HL-60 (cell line): ENCODE results near the gene HAPLN1.

Experiments
- DNase-seq, 2 experiments: peaks; one replicate each; pipeline ENCODE4 v3.0.0-alpha.2; 2010 to 2020; ENCODE audit warnings: low read depth in 1 of 2, low spot score in 1 of 2
- H3K27ac ChIP-seq: fragments of 250-450 bp; sonication (Bioruptor Pico); replicated peaks from 2 replicates; pipeline ENCODE4 v1.5.1; 2020; ENCODE audit warnings: mild to moderate bottlenecking, moderate library complexity
- H3K27me3 ChIP-seq: fragments of 250-450 bp; sonication (Bioruptor Pico); 2 replicates; pipeline ENCODE4 v1.5.1; 2021; ENCODE audit warnings: mild to moderate bottlenecking, moderate library complexity; ENCODE audit not compliant: insufficient read depth, poor library complexity, severe bottlenecking
- H3K4me3 ChIP-seq: replicated peaks from 2 replicates; pipeline ENCODE4 v1.5.1; 2011; ENCODE audit warnings: mild to moderate bottlenecking, control low read depth, low read length; ENCODE audit not compliant: insufficient read depth
- CTCF ChIP-seq: IDR thresholded peaks from one replicate; pipeline ENCODE4 v1.5.1; 2011; ENCODE audit warnings: low read length, control low read depth, inconsistent platforms; ENCODE audit not compliant: insufficient read depth
- GABPA ChIP-seq: IDR thresholded peaks from 2 replicates; pipeline ENCODE4 v1.6.1; 2012; ENCODE audit warnings: low read depth
- POLR2AphosphoS5 ChIP-seq: IDR thresholded peaks from 2 replicates; pipeline ENCODE4 v1.6.1; 2012; ENCODE audit warnings: low read depth
- SPI1 ChIP-seq: IDR thresholded peaks from 2 replicates; pipeline ENCODE4 v1.6.1; 2012; ENCODE audit warnings: low read depth, mild to moderate bottlenecking, borderline replicate concordance
- TF ChIP-seq, protein P1 (sequence below): IDR thresholded peaks from 2 replicates; pipeline ENCODE4 v1.6.1; 2012; ENCODE audit warnings: low read depth; ENCODE audit not compliant: insufficient replicate concordance

Gene HAPLN1

DNA sequence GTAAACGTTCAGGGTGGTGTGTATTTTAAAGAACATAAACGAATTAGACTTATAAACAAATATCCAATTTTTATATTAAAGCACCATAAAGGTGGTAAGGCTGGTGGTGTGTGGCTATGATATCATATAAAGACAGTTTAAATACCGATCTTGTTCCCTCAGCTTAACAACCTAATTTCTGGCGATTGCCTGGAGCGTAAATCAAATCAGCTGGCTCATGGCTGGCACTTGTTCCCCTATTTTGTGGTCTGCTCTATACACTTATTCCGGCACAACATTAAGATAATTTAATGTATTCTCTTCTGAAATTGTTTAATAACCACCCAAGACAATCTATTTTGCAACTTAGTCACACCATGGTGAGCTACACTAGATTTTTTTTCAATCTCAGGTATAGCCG lies 2.4 kb upstream of the HAPLN1 start:
- no peak for TF ChIP-seq SPI1
- no peak for DNase-seq
- H3K27me3 ChIP-seq: no peaks in the 10 kb centered on the region
- no peak overlapping the region for H3K4me3 ChIP-seq
- H3K27ac ChIP-seq: no peak overlapping the region

GRCh38 chr5:83721953-83722901 lies 1.6 kb upstream of the HAPLN1 start:
- Histone ChIP-seq H3K27me3 (no peaks in the 10 kb centered on the region), H3K27ac (no peak overlapping the region)
- TF ChIP-seq POLR2AphosphoS5 (no peak), SPI1 (no peak), GABPA (no peak), CTCF (no peak)
- TF ChIP-seq, protein P1, sequence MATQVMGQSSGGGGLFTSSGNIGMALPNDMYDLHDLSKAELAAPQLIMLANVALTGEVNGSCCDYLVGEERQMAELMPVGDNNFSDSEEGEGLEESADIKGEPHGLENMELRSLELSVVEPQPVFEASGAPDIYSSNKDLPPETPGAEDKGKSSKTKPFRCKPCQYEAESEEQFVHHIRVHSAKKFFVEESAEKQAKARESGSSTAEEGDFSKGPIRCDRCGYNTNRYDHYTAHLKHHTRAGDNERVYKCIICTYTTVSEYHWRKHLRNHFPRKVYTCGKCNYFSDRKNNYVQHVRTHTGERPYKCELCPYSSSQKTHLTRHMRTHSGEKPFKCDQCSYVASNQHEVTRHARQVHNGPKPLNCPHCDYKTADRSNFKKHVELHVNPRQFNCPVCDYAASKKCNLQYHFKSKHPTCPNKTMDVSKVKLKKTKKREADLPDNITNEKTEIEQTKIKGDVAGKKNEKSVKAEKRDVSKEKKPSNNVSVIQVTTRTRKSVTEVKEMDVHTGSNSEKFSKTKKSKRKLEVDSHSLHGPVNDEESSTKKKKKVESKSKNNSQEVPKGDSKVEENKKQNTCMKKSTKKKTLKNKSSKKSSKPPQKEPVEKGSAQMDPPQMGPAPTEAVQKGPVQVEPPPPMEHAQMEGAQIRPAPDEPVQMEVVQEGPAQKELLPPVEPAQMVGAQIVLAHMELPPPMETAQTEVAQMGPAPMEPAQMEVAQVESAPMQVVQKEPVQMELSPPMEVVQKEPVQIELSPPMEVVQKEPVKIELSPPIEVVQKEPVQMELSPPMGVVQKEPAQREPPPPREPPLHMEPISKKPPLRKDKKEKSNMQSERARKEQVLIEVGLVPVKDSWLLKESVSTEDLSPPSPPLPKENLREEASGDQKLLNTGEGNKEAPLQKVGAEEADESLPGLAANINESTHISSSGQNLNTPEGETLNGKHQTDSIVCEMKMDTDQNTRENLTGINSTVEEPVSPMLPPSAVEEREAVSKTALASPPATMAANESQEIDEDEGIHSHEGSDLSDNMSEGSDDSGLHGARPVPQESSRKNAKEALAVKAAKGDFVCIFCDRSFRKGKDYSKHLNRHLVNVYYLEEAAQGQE: no peak

GRCh38 chr5:83718936-83719495 lies 1.6 kb downstream of the HAPLN1 start:
- Histone ChIP-seq H3K27ac (no peak overlapping the region), H3K4me3 (no peak overlapping the region), H3K27me3 (no peaks in the 10 kb centered on the region)
- no peak for DNase-seq
- TF ChIP-seq POLR2AphosphoS5: no peak
- no peak for TF ChIP-seq SPI1
- TF ChIP-seq CTCF: no peak
- no peak for TF ChIP-seq GABPA
- TF ChIP-seq, protein P1: no peak

More at GRCh38 chr5:83721953-83722901, 1.6 kb upstream of the HAPLN1 start:
- H3K4me3 ChIP-seq: peak overlapping the region; percentile 44
- peak in 1 of 2 experiments; percentile 42 for DNase-seq

DNA sequence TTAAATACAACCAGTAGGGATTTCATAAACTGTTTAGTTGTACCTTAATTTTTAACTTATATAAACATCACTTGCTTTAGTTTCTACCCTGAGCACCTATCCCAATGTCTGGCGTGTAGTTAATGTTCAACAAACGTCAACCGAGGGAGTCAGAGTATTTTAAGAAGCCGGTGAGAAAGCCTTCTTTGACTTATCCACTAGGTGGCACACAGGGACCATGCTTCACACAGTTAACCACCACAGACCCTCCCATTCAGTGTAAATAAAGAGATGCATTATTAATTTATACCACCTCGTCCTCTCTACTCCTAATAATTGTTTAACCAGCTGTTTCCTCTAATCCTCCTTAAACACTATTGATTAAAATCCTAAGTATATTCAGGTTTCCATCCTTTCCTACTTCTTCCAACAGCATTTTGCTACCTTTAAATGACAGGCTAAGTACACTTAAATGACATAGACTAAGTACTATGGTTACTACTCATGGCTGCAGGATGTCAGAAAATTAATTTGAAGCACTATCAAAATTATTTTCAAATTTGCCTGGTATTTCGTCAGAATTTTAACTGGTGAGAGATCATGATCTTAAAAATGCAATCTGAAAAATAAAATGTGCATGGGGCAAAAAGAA lies 2.3 kb downstream of the HAPLN1 start:
- H3K27ac ChIP-seq: no peak overlapping the region
- TF ChIP-seq, protein P1: no peak
- peak; percentile 20 for TF ChIP-seq CTCF
- peak in 1 of 2 experiments; percentile 20 for DNase-seq

More for the DNA sequence above, 2.3 kb downstream of the HAPLN1 start:
- H3K27me3 ChIP-seq: no peaks in the 10 kb centered on the region
- no peak overlapping the region for H3K4me3 ChIP-seq
